GM19193 (cell line): ENCODE data around the gene C12orf57.

Source experiments
- POLR2A ChIP-seq: IDR thresholded peaks from 4 replicates; pipeline ENCODE4 v1.6.1; 2011; ENCODE audit not compliant: insufficient read depth, insufficient read length; ENCODE audit errors: extremely low read depth

C12orf57 gene

DNA sequence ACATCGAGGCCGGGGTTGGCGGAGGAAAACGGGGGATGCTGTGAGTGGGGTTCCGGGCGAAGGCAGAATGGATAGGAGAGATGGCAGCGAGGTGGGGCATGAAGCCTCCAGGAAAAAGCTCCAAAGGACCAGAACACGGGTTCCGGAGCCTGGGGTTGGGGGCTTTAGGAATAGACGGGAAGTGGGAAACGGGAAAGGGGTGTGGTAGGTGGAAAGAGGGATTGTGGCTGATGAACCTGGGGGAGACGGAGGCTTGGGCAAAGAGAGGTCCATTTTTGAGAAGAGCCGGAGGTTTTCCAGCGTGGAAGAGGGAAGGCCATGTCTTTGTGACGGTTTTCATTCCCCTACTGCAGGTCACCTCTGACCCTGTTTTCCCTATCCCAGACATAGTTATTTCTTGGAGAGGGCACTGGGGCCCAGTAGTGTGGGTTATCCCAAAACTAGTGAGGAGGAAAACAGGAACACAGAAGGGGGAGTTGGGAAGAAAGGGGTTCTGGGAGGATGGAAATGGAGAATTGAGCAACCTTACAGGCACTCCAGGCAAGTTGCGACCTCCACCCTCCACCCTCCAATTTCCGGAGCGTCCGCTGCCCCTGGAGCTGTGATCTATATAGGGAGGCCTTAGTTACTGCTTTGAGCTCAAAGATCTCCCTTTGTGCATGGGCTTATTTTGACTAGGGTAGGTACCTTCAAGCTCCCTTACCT lies 15.0 kb upstream of the C12orf57 start:
- no peak for TF ChIP-seq POLR2A

- TF ChIP-seq POLR2A = no peak
Measured at GRCh38 chr12:6929466-6930452, 14.1 kb upstream of the C12orf57 start.

DNA sequence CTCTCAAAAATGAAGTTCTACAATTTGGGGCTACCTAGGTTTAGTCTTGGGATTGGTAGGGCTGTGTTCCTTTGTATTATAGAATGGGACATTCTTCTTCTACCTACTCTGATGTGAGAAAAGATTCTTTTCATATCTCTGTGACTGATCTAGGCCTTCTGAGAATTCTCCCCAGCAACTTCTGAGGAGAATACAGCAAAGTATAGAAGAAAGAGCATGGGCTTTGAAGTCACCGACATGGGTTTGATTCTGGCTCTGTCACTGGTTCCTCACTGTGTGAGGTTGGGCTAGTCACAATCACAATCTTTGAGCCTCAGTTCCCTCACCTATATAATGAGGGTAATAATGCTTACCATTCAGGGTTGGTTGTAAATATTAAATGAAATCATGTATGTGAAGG lies 11.1 kb upstream of the C12orf57 start:
- no peak for TF ChIP-seq POLR2A

- TF ChIP-seq POLR2A = no peak
Measured at GRCh38 chr12:6934110-6934509, 9.7 kb upstream of the C12orf57 start.

DNA sequence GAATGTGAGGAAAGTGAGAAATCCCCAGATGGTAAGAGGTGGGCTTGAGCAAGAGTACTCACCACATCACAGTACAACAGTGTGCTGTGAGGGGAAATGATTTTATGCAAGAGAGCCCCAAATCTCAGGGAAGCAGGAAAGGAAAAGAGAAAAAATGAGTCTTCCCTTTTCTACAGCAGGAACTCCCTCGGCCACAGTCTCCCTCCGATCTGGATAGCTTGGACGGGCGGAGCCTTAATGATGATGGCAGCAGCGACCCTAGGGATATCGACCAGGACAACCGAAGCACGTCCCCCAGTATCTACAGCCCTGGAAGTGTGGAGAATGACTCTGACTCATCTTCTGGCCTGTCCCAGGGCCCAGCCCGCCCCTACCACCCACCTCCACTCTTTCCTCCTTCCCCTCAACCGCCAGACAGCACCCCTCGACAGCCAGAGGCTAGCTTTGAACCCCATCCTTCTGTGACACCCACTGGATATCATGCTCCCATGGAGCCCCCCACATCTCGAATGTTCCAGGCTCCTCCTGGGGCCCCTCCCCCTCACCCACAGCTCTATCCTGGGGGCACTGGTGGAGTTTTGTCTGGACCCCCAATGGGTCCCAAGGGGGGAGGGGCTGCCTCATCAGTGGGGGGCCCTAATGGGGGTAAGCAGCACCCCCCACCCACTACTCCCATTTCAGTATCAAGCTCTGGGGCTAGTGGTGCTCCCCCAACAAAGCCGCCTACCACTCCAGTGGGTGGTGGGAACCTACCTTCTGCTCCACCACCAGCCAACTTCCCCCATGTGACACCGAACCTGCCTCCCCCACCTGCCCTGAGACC lies 8.2 kb upstream of the C12orf57 start:
- peak; percentile 11 for TF ChIP-seq POLR2A

GRCh38 chr12:6936194-6936635 lies 7.6 kb upstream of the C12orf57 start:
- no peak for TF ChIP-seq POLR2A

DNA sequence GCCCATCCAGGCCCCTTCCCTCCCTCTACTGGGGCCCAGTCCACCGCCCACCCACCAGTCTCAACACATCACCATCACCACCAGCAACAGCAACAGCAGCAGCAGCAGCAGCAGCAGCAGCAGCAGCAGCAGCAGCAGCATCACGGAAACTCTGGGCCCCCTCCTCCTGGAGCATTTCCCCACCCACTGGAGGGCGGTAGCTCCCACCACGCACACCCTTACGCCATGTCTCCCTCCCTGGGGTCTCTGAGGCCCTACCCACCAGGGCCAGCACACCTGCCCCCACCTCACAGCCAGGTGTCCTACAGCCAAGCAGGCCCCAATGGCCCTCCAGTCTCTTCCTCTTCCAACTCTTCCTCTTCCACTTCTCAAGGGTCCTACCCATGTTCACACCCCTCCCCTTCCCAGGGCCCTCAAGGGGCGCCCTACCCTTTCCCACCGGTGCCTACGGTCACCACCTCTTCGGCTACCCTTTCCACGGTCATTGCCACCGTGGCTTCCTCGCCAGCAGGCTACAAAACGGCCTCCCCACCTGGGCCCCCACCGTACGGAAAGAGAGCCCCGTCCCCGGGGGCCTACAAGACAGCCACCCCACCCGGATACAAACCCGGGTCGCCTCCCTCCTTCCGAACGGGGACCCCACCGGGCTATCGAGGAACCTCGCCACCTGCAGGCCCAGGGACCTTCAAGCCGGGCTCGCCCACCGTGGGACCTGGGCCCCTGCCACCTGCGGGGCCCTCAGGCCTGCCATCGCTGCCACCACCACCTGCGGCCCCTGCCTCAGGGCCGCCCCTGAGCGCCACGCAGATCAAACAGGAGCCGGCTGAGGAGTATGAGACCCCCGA lies 7.0 kb upstream of the C12orf57 start:
- peak; percentile 38 for TF ChIP-seq POLR2A

DNA sequence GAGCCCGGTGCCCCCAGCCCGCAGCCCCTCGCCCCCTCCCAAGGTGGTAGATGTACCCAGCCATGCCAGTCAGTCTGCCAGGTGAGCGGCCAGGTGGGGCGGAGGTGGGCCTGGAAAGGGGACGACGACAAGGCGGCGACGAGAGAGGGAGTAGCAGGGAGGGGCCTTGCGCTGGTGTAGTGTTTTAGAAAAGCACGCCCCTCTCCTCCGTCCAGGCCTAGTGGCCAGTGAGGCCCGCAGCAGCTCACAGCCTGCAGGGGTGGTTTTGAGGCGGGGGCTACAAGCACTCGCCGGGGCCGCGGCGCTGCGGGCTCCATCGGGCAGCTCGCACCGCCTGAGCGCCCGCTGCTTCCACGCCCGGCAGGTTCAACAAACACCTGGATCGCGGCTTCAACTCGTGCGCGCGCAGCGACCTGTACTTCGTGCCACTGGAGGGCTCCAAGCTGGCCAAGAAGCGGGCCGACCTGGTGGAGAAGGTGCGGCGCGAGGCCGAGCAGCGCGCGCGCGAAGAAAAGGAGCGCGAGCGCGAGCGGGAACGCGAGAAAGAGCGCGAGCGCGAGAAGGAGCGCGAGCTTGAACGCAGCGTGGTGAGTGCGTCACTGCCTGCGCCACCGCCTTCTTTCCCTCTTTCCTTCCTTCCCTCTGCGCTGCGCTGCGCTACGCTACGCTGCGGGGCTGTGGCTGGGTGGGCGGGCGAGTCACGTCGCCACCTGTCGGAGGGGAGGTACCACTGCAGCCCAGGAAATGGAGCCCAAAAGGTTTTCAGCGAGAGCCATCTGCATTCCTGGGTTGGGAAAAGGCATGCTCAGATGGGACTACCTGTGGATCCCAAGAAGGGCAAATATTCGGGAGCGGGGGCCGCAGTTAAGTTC lies 6.1 kb upstream of the C12orf57 start:
- peak; percentile 90 for TF ChIP-seq POLR2A

DNA sequence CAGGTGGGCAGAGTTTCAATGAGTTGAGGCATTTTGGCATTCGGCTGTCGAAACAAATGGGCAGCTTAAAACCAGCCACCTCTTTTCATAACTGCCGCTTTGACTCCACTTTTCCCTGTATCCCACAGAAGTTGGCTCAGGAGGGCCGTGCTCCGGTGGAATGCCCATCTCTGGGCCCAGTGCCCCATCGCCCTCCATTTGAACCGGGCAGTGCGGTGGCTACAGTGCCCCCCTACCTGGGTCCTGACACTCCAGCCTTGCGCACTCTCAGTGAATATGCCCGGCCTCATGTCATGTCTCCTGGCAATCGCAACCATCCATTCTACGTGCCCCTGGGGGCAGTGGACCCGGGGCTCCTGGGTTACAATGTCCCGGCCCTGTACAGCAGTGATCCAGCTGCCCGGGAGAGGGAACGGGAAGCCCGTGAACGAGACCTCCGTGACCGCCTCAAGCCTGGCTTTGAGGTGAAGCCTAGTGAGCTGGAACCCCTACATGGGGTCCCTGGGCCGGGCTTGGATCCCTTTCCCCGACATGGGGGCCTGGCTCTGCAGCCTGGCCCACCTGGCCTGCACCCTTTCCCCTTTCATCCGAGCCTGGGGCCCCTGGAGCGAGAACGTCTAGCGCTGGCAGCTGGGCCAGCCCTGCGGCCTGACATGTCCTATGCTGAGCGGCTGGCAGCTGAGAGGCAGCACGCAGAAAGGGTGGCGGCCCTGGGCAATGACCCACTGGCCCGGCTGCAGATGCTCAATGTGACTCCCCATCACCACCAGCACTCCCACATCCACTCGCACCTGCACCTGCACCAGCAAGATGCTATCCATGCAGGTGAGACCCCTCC lies 5.2 kb upstream of the C12orf57 start:
- no peak for TF ChIP-seq POLR2A

- no peak for TF ChIP-seq POLR2A
Measured at GRCh38 chr12:6939191-6939540, 4.7 kb upstream of the C12orf57 start.

GRCh38 chr12:6941267-6941666 lies 2.6 kb upstream of the C12orf57 start:
- no peak for TF ChIP-seq POLR2A

DNA sequence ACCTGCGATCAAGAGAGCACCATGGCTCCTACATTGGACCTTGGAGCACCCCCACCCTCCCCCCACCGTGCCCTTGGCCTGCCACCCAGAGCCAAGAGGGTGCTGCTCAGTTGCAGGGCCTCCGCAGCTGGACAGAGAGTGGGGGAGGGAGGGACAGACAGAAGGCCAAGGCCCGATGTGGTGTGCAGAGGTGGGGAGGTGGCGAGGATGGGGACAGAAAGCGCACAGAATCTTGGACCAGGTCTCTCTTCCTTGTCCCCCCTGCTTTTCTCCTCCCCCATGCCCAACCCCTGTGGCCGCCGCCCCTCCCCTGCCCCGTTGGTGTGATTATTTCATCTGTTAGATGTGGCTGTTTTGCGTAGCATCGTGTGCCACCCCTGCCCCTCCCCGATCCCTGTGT lies 2.0 kb upstream of the C12orf57 start:
- TF ChIP-seq POLR2A = no peak
